ENCODE measurements around the gene ERF.

- TF ChIP-seq CTCF (IDR thresholded peaks at IDR 0.05; ENCODE audit: poor library complexity) (no peak), EZH2 (IDR thresholded peaks at IDR 0.05; ENCODE audit: borderline replicate concordance) (no peak), EZH2phosphoT487 (IDR thresholded peaks at IDR 0.05; ENCODE audit: low read depth, severe bottlenecking, unreplicated experiment) (no peak)
Measured at GRCh38 chr19:42249769-42250168, 5.2 kb downstream of the ERF start.
